DOHH2 (cell line): Measurements from ENCODE around the gene ANXA9.

Experiments used
- H3F3A ChIP-seq: fragments of 200-600 bp; sonication (generic), shearing (Covaris generic); 2 replicates; pipeline ENCODE4 v1.6.0; 2016; ENCODE audit warnings: antibody characterized with exemption, mild to moderate bottlenecking; ENCODE audit not compliant: control insufficient read depth, insufficient read depth
- H3K27ac ChIP-seq: fragments of 200-600 bp; sonication (generic); 2 replicates; pipeline ENCODE4 v1.5.1; 2014; ENCODE audit warnings: low read depth, mild to moderate bottlenecking, low read length, moderate library complexity
- H3K27me3 ChIP-seq: fragments of 200-600 bp; sonication (generic); 2 replicates; pipeline ENCODE4 v1.6.1; 2014; ENCODE audit warnings: mild to moderate bottlenecking, low read length, mixed read lengths; ENCODE audit not compliant: control insufficient read depth
- H3K36me3 ChIP-seq: fragments of 200-600 bp; sonication (generic); 2 replicates; pipeline ENCODE4 v1.6.1; 2014; ENCODE audit warnings: mild to moderate bottlenecking, low read length, moderate library complexity, mixed read lengths; ENCODE audit not compliant: control insufficient read depth
- H3K4me1 ChIP-seq: fragments of 200-600 bp; sonication (generic); 2 replicates; pipeline ENCODE4 v1.6.1; 2014; ENCODE audit warnings: mild to moderate bottlenecking, low read length, mixed read lengths; ENCODE audit not compliant: control insufficient read depth
- H3K4me2 ChIP-seq: fragments of 200-600 bp; sonication (generic); 2 replicates; pipeline ENCODE4 v1.6.0; 2014; ENCODE audit warnings: mild to moderate bottlenecking, low read length, moderate library complexity
- H3K4me3 ChIP-seq: fragments of 200-600 bp; sonication (generic); 2 replicates; pipeline ENCODE4 v1.5.1; 2014; ENCODE audit warnings: mild to moderate bottlenecking, low read length, mixed read lengths
- H3K79me2 ChIP-seq: fragments of 200-600 bp; sonication (generic); 2 replicates; pipeline ENCODE4 v1.6.1; 2014; ENCODE audit warnings: mild to moderate bottlenecking, low read length, mixed read lengths; ENCODE audit not compliant: control insufficient read depth
- H3K9me2 ChIP-seq: fragments of 200-600 bp; sonication (generic); replicated peaks from 2 replicates; pipeline ENCODE4 v1.6.1; 2014; ENCODE audit warnings: mild to moderate bottlenecking, low read length, mixed read lengths; ENCODE audit not compliant: control insufficient read depth
- H3K9me3 ChIP-seq: fragments of 200-600 bp; sonication (generic); 2 replicates; pipeline ENCODE4 v1.6.1; 2014; ENCODE audit warnings: antibody characterized with exemption, low read length, mixed read lengths; ENCODE audit not compliant: control insufficient read depth, insufficient read depth
- H4K20me1 ChIP-seq: fragments of 200-600 bp; sonication (generic); 2 replicates; pipeline ENCODE4 v1.6.0; 2014; ENCODE audit warnings: low read depth, mild to moderate bottlenecking, antibody characterized with exemption, low read length, moderate library complexity; ENCODE audit not compliant: control insufficient read depth, insufficient read depth
- EZH2phosphoT487 ChIP-seq: fragments of 200-600 bp; sonication (generic); IDR thresholded peaks from 2 replicates; pipeline ENCODE4 v1.6.1; 2017; ENCODE audit warnings: borderline replicate concordance, mild to moderate bottlenecking, antibody characterized with exemption, low read length, moderate library complexity, mixed read lengths
- TF ChIP-seq, protein P1 (sequence below): fragments of 200-600 bp; sonication (generic); IDR thresholded peaks from one replicate; pipeline ENCODE4 v1.5.1; 2014; ENCODE audit warnings: antibody characterized with exemption, mild to moderate bottlenecking, low read depth, low read length; ENCODE audit not compliant: poor library complexity, severe bottlenecking

ANXA9 gene

GRCh38 chr1:150961756-150962155 lies 20.3 kb upstream of the ANXA9 start:
- Histone ChIP-seq H3K36me3 (peaks cover 82% of the 10 kb centered on the region), H3K4me2 (no peak overlapping the region)

GRCh38 chr1:150963321-150964163 lies 18.6 kb upstream of the ANXA9 start:
- TF ChIP-seq EZH2phosphoT487 = no peak
- TF ChIP-seq, protein P1, sequence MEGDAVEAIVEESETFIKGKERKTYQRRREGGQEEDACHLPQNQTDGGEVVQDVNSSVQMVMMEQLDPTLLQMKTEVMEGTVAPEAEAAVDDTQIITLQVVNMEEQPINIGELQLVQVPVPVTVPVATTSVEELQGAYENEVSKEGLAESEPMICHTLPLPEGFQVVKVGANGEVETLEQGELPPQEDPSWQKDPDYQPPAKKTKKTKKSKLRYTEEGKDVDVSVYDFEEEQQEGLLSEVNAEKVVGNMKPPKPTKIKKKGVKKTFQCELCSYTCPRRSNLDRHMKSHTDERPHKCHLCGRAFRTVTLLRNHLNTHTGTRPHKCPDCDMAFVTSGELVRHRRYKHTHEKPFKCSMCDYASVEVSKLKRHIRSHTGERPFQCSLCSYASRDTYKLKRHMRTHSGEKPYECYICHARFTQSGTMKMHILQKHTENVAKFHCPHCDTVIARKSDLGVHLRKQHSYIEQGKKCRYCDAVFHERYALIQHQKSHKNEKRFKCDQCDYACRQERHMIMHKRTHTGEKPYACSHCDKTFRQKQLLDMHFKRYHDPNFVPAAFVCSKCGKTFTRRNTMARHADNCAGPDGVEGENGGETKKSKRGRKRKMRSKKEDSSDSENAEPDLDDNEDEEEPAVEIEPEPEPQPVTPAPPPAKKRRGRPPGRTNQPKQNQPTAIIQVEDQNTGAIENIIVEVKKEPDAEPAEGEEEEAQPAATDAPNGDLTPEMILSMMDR = no peak
- Histone ChIP-seq H3F3A (peaks cover 17% of the 10 kb centered on the region), H4K20me1 (no peaks in the 10 kb centered on the region), H3K9me2 (no peaks in the 10 kb centered on the region), H3K27ac (no peak overlapping the region), H3K36me3 (peaks cover 93% of the 10 kb centered on the region), H3K79me2 (peaks cover 2% of the 10 kb centered on the region), H3K4me1 (no peaks in the 10 kb centered on the region), H3K4me2 (no peak overlapping the region), H3K4me3 (no peak overlapping the region), H3K9me3 (no peaks in the 10 kb centered on the region), H3K27me3 (no peaks in the 10 kb centered on the region)

More at GRCh38 chr1:150961756-150962155, 20.3 kb upstream of the ANXA9 start:
- Histone ChIP-seq H3K4me3 (no peak overlapping the region), H3F3A (peaks cover 18% of the 10 kb centered on the region), H4K20me1 (no peaks in the 10 kb centered on the region), H3K27ac (no peak overlapping the region), H3K9me3 (no peaks in the 10 kb centered on the region), H3K27me3 (no peaks in the 10 kb centered on the region), H3K4me1 (no peaks in the 10 kb centered on the region), H3K79me2 (no peaks in the 10 kb centered on the region), H3K9me2 (no peaks in the 10 kb centered on the region)
- TF ChIP-seq, protein P1 = no peak
- no peak for TF ChIP-seq EZH2phosphoT487

GRCh38 chr1:150964164-150964489 lies 18.0 kb upstream of the ANXA9 start:
- Histone ChIP-seq H3K4me1 (no peaks in the 10 kb centered on the region), H3K27me3 (no peaks in the 10 kb centered on the region), H3K4me3 (no peak overlapping the region), H3K36me3 (peaks cover 92% of the 10 kb centered on the region), H4K20me1 (no peaks in the 10 kb centered on the region), H3K27ac (no peak overlapping the region), H3K9me3 (no peaks in the 10 kb centered on the region), H3K79me2 (peaks cover 8% of the 10 kb centered on the region), H3F3A (peaks cover 12% of the 10 kb centered on the region), H3K9me2 (no peaks in the 10 kb centered on the region), H3K4me2 (no peak overlapping the region)
- TF ChIP-seq EZH2phosphoT487 = no peak
- TF ChIP-seq, protein P1 = no peak
